ENCODE measurements around the gene MZT2B. TPM values are rescaled to one million over a fixed set of nuclear protein-coding genes. Genes with fewer than 3 reads are reported as not detected.
"Not testable (repeated sequence)": the region's sequence is repeated elsewhere in the genome, so short reads cannot be mapped to it uniquely, and the experiment has no call there.

The MZT2B gene
- total and polyA plus RNA-seq, 2 donors (not counting 1 experiment from before 2014, with no cell fraction given) = 119 to 152 TPM

- H3K27ac ChIP-seq (ENCODE audit: low read length in 2 of 2) = no peak overlapping the region
- no peak for ATAC-seq (ENCODE audit: low read depth)
- no peak overlapping the region for H3K9ac ChIP-seq (ENCODE audit: low read length)
- no peak overlapping the region for H3K4me3 ChIP-seq (ENCODE audit: control extremely low read depth in 1 of 5, extremely low read depth in 1 of 5, insufficient read depth in 1 of 5, low read depth in 2 of 5, low read length in 4 of 5)
- Mint-ChIP-seq H3K4me1 (no peaks in the 10 kb centered on the region), H3K27ac (no peak overlapping the region), H3K9me3 (ENCODE audit: insufficient read depth) (no peaks in the 10 kb centered on the region), H3K4me3 (no peak overlapping the region), H3K27me3 (no peaks in the 10 kb centered on the region)
- no peaks in the 10 kb centered on the region for H3K27me3 ChIP-seq (replicated peaks in 1 of 4; ENCODE audit: control extremely low read depth in 1 of 4, control insufficient read depth in 3 of 4, insufficient read depth in 4 of 4, low read length in 3 of 4)
- H3K4me2 ChIP-seq (replicated peaks; ENCODE audit: low read depth, low read length, poor library complexity, severe bottlenecking) = no peak overlapping the region
- H3K79me2 ChIP-seq (ENCODE audit: control insufficient read depth, insufficient read depth, low read length) = no peaks in the 10 kb centered on the region
- no peaks in the 10 kb centered on the region for H3K9me3 ChIP-seq (ENCODE audit: control extremely low read depth in 1 of 3, control insufficient read depth in 2 of 3, insufficient read depth in 1 of 3, low read length in 2 of 3)
- DNase-seq = peak; percentile 1
- WGBS (ENCODE audit: insufficient coverage) = 89% methylated on average over 14 of the region's 15 CpGs
- no peaks in the 10 kb centered on the region for H3K4me1 ChIP-seq (ENCODE audit: control insufficient read depth in 2 of 2, insufficient read depth in 2 of 2, low read length in 2 of 2)
- no peaks in the 10 kb centered on the region for H3K36me3 ChIP-seq (replicated peaks in 1 of 2; ENCODE audit: control extremely low read depth in 1 of 2, control insufficient read depth in 1 of 2, extremely low read depth in 1 of 2, insufficient read depth in 2 of 2, low read length in 1 of 2)
- no peaks in the 10 kb centered on the region for H4K20me1 ChIP-seq (ENCODE audit: control insufficient read depth, insufficient read depth, low read length, poor library complexity, severe bottlenecking)
- H2AFZ ChIP-seq (ENCODE audit: insufficient read depth, low read depth, low read length, poor library complexity, severe bottlenecking) = no peak overlapping the region
- intact Hi-C loops (cut with micrococcal nuclease) = no loop called here
- no peak for TF ChIP-seq CTCF (IDR thresholded peaks at IDR 0.05)
- TF ChIP-seq EZH2 (IDR thresholded peaks at IDR 0.05; ENCODE audit: borderline replicate concordance, insufficient read depth, low read depth, low read length, poor library complexity, severe bottlenecking) = no peak
- CTCF ChIA-PET = no interaction called here
- POLR2A ChIA-PET = no interaction called here
Observed at GRCh38 chr2:130135692-130136541, 46.1 kb upstream of the MZT2B start.

GRCh38 chr2:130136546-130136945 lies 45.5 kb upstream of the MZT2B start:
- 96% methylated on average over 4 of the region's 10 CpGs for WGBS (ENCODE audit: insufficient coverage)
- CTCF ChIA-PET; POLR2A ChIA-PET; H3K27ac ChIP-seq (ENCODE audit: low read length in 2 of 2); H4K20me1 ChIP-seq (ENCODE audit: control insufficient read depth, insufficient read depth, low read length, poor library complexity, severe bottlenecking); intact Hi-C loops (cut with micrococcal nuclease); H3K4me1 Mint-ChIP-seq; H3K27me3 ChIP-seq (replicated peaks in 1 of 4; ENCODE audit: control extremely low read depth in 1 of 4, control insufficient read depth in 3 of 4, insufficient read depth in 4 of 4, low read length in 3 of 4); H3K9me3 ChIP-seq (ENCODE audit: control extremely low read depth in 1 of 3, control insufficient read depth in 2 of 3, insufficient read depth in 1 of 3, low read length in 2 of 3); H3K79me2 ChIP-seq (ENCODE audit: control insufficient read depth, insufficient read depth, low read length); H3K4me1 ChIP-seq (ENCODE audit: control insufficient read depth in 2 of 2, insufficient read depth in 2 of 2, low read length in 2 of 2); H3K4me2 ChIP-seq (replicated peaks; ENCODE audit: low read depth, low read length, poor library complexity, severe bottlenecking); H3K9ac ChIP-seq (ENCODE audit: low read length); H3K27me3 Mint-ChIP-seq; ATAC-seq (ENCODE audit: low read depth); H3K36me3 ChIP-seq (replicated peaks in 1 of 2; ENCODE audit: control extremely low read depth in 1 of 2, control insufficient read depth in 1 of 2, extremely low read depth in 1 of 2, insufficient read depth in 2 of 2, low read length in 1 of 2); H3K9me3 Mint-ChIP-seq (ENCODE audit: insufficient read depth); H3K4me3 Mint-ChIP-seq; H2AFZ ChIP-seq (ENCODE audit: insufficient read depth, low read depth, low read length, poor library complexity, severe bottlenecking); H3K4me3 ChIP-seq (ENCODE audit: control extremely low read depth in 1 of 5, extremely low read depth in 1 of 5, insufficient read depth in 1 of 5, low read depth in 2 of 5, low read length in 4 of 5); H3K27ac Mint-ChIP-seq; DNase-seq: not testable (repeated sequence)

- H3K4me1 Mint-ChIP-seq; H3K9ac ChIP-seq (ENCODE audit: low read length); CTCF ChIA-PET; H3K4me3 ChIP-seq (ENCODE audit: control extremely low read depth in 1 of 5, extremely low read depth in 1 of 5, insufficient read depth in 1 of 5, low read depth in 2 of 5, low read length in 4 of 5); DNase-seq; H3K4me2 ChIP-seq (replicated peaks; ENCODE audit: low read depth, low read length, poor library complexity, severe bottlenecking); H3K27ac ChIP-seq (ENCODE audit: low read length in 2 of 2); H3K27me3 ChIP-seq (replicated peaks in 1 of 4; ENCODE audit: control extremely low read depth in 1 of 4, control insufficient read depth in 3 of 4, insufficient read depth in 4 of 4, low read length in 3 of 4); H3K4me1 ChIP-seq (ENCODE audit: control insufficient read depth in 2 of 2, insufficient read depth in 2 of 2, low read length in 2 of 2); H3K4me3 Mint-ChIP-seq; H2AFZ ChIP-seq (ENCODE audit: insufficient read depth, low read depth, low read length, poor library complexity, severe bottlenecking); H3K79me2 ChIP-seq (ENCODE audit: control insufficient read depth, insufficient read depth, low read length); POLR2A ChIA-PET; intact Hi-C loops (cut with micrococcal nuclease); H3K27me3 Mint-ChIP-seq; H3K36me3 ChIP-seq (replicated peaks in 1 of 2; ENCODE audit: control extremely low read depth in 1 of 2, control insufficient read depth in 1 of 2, extremely low read depth in 1 of 2, insufficient read depth in 2 of 2, low read length in 1 of 2); H3K9me3 ChIP-seq (ENCODE audit: control extremely low read depth in 1 of 3, control insufficient read depth in 2 of 3, insufficient read depth in 1 of 3, low read length in 2 of 3); H3K27ac Mint-ChIP-seq; H4K20me1 ChIP-seq (ENCODE audit: control insufficient read depth, insufficient read depth, low read length, poor library complexity, severe bottlenecking); ATAC-seq (ENCODE audit: low read depth); H3K9me3 Mint-ChIP-seq (ENCODE audit: insufficient read depth): not testable (repeated sequence)
- WGBS (ENCODE audit: insufficient coverage) = 73% methylated on average over 3 of the region's 5 CpGs
Observed at GRCh38 chr2:130137118-130137517, 44.9 kb upstream of the MZT2B start.
